ENCODE data around the gene CSTF2T.

The CSTF2T gene

DNA sequence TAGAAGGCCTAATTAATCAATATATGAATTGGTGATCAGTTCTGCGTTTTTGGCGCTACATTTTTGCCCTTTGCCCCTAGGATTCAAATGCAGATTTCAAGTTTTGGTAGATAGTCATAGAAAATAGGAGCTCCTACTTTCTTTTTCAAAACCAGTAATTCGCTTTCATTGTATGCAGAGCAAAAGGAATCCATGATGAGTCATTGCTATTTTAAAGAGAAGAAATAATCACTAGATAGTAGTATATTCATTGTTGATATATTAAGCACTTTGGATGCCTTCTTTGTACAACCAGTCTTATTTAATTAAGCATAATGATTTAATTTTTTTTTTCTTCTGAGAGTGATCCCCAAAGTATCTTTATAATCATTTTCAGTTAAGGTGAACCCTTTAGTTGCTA lies 50.3 kb downstream of the CSTF2T start:
- no peak for DNase-seq (ENCODE audit: low read depth in 2 of 2)
